Measurements from ENCODE around the gene PBX4.

GRCh38 chr19:19635313-19635702 is 16.8 kb upstream of the PBX4 start:
- no peak for TF ChIP-seq GATA2 (IDR thresholded peaks at IDR 0.05; ENCODE audit: low read depth, low read length)
- no peak for TF ChIP-seq GATA3 (IDR thresholded peaks at IDR 0.05; ENCODE audit: low read depth, low read length)

Measured in SH-SY5Y (cell line).